GM04504 (cell line): ENCODE data around the gene TRRAP.

Source experiments
- DNase-seq: peaks from one replicate; pipeline ENCODE4 v3.0.0-alpha.2; 2012; ENCODE audit warnings: low read depth

The TRRAP gene

DNA sequence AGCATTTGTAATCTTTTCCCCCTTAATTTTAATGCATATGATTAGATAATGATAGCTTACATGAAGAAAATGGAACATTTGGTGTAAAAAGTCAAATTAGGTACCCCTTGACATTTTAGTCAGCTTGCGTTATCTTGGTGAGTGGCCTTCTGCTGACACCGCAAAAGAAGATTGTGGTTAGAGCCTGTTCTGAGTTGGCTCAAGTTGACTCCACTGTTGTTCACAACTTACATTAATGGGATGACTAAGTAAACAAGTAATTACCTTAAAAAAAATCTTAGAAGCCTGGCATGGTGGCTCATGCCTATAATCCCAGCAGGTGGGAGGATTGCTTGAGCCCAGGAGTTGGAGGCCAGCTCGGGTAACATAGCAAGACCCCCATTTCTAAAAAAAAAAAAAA is 24.2 kb downstream of the TRRAP start:
- DNase-seq: no peak

GRCh38 chr7:98903246-98903645 is 24.9 kb downstream of the TRRAP start:
- DNase-seq: no peak

GRCh38 chr7:98907570-98907969 is 29.2 kb downstream of the TRRAP start:
- DNase-seq: no peak

DNA sequence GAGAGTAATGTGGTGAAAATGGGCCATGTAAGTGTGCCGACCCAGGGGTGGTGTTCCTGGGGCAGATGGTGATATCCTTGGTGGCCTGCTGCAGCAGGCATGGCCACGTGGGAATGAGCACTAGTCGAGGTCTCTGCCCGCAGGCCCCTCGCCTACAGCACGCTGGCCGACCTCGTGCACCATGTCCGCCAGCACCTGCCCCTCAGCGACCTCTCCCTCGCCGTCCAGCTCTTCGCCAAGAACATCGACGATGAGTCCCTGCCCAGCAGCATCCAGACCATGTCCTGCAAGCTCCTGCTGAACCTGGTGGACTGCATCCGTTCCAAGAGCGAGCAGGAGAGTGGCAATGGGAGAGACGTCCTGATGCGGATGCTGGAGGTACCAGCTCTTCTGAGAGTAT is 30.3 kb downstream of the TRRAP start:
- no peak for DNase-seq

DNA sequence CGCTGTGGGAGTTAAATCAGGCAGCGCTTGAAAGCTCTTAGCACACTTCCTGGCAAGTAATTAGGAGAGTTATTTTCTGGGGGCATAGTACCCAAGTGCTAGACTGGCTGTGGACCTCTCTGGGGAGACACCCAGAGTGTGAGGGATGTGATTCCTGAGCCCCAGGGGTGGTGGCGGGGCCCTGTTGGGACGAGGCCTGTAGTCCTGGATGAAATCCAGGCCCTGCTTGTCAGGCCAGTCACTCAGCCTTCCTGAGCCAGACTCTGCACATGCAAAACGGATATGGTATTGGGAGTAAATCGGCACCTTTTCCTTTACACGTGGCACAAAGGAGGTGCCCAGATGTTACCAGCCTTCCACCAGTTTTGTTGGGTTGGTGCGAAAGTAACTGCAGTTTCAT is 31.2 kb downstream of the TRRAP start:
- DNase-seq: no peak

- DNase-seq: no peak
Measured at GRCh38 chr7:98910427-98910826, 32.1 kb downstream of the TRRAP start.

DNA sequence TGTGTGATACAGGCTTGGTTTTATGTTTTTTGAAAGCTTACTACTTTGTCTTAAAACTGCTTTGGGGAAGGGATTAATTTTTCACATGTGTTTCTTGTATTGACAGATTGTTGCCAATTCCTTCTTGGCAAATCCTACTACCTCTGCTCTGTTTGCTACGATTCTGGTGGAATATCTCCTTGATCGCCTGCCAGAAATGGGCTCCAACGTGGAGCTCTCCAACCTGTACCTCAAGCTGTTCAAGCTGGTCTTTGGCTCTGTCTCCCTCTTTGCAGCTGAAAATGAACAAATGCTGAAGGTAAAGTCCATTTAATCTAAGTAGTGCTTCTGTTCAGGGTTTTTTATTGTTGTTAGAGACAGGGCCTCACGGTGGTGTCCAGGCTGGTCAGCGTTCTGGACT is 33.6 kb downstream of the TRRAP start:
- no peak for DNase-seq

GRCh38 chr7:98913026-98913425 is 34.7 kb downstream of the TRRAP start:
- DNase-seq: no peak

DNA sequence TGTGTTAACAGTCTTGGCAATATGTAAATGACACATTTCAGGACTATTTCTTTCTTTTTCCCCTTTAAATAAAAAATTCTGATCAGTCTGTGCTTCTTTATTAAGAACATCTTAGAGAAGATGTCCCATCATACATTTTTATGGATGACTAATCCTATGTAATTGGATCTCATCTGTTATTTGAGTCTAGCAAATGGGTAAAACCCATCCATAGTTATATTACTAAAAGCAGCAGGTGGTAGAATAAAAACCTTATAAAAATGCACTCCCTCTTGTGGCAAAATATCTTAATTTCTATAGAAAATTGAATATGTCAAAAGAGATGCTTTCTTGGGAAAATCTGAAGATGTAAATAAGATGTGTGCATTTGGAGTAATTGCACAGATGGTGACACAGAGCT is 35.3 kb downstream of the TRRAP start:
- no peak for DNase-seq

- no peak for DNase-seq
Measured at GRCh38 chr7:98917331-98917730, 39.0 kb downstream of the TRRAP start.

GRCh38 chr7:98921608-98922372 is 43.5 kb downstream of the TRRAP start:
- DNase-seq: no peak

DNA sequence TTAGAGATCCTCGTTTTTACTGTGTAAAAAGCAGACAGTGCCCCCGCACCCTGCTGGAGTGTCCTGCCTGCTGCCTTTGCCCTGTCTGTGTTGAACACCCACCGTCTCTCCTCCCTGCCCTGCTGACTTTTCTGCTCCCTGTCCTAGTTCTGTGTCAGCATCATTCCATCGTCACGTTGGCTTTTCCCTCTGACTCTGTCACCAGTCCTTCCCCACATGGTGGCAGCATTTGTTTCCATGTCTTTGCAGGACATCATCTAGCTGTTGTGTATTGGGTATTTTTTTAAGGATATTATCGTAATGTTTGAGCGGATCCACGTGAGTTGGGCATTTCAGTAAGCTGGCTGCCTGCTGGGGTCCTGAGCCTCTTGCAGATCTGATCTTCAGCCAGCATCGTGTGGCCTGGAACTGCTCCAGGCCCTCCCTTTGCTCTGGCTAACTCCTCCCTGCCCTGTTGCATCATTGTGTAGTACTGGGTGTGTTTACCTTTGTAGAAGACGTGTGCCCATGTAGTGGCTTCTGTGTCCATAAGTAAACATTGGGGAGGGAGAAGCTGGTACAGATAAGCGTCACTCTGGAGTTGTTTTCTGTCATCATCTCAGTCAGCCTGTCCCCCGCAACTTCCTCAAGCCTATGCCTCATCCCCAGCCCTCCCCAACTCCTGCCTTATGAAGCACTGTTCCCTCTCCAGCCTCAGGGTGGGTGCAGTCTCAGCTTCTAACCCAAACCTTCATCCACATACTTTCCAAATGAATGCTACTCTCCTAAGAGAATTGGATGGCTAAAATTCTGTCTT is 44.3 kb downstream of the TRRAP start:
- no peak for DNase-seq

DNA sequence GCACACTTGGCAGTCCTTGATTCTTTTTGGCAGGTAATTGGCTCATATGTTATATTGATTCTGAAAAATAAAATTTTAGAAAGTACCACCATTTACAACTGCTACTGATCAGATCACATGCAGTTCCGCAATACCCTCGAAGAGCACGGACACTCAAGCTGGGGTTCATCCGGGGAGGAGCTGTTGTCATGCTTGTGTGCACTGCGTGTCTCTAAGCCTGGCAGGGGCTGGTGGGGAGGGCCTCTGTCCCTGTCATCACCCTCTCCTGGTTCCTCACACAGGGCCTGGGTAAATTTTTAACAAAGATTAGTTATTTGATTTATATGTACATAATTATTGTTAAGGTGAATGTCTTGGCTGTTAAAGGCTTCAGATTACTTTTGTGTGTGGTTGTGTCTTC is 45.2 kb downstream of the TRRAP start:
- no peak for DNase-seq

GRCh38 chr7:98927125-98927524 is 48.8 kb downstream of the TRRAP start:
- no peak for DNase-seq

GRCh38 chr7:98930464-98930863 is 52.1 kb downstream of the TRRAP start:
- no peak for DNase-seq

DNA sequence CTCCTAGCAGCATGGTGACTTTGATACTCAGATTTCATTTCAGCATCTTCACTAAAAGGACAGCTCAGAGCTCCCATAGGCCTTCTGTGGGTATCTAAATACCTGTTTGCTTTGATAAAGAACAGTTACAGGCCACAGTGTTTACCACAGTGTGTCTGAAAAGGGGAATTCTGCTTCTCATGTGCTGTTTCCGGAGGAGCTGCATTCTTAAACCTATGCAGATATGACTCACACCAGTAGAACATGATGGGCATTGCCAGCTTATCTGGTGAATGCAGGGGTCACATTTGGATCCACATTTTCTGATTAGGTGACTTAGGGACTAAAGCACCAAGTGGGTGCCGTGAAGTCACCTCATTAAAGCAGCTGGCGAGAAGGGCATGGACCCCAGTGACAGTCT is 52.6 kb downstream of the TRRAP start:
- no peak for DNase-seq

GRCh38 chr7:98933321-98933720 is 55.0 kb downstream of the TRRAP start:
- no peak for DNase-seq

DNA sequence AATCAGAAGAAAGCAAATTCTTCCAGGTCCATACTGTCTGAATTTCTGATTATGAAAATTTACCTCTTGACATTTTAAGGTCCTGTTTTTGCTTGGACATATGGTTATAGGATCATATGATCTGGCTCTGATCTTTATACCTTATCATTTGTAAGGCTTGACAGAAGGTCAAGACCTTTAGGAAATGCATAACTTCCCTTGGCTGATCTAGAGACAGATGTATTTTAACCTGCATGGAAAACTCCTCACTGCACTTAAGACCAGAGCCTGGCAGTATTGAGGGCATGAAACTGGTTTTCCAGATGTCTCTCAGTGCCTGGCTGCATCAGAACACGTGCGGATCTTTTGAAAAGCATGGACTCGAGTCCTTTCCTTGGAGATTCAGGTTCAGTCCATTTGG is 55.9 kb downstream of the TRRAP start:
- no peak for DNase-seq

DNA sequence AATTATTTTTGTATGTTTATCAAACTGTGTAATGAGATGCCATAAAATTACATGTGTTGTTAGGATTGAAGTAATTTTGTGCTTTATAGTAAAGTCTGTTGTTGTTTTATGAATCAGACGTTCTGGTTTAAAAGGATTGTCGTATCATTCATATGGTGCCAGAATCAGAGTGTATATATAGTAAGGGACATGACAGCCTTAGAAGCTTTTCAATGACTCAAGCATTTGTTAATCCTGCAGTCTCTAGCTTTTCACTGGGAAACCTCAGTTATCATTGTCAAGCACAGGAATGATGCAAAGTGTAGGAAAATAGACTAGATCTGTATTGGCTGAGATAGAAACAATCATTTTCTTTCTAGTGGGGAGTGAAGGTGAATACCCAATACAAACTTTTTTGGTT is 57.5 kb downstream of the TRRAP start:
- DNase-seq: no peak

- DNase-seq: no peak
Measured at GRCh38 chr7:98943336-98943735, 65.0 kb downstream of the TRRAP start.

DNA sequence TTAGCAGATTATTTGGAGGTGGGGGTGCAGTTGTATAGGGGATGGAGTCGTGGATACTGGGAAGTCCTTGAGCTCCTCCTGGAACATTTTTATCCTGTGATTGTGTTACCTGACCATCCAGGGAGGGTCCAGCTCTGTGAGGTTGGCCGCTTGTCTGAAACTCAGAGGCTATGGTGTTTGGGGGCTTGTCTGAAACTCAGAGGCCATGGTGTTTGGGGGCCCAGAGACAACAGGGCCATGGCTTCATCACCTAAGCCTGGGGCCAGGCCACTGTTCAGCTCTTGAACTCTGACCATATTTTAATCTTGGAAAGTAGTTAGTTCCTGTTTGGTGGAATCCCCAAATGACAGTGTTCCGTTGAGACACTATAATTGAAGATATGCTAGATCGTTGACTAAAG is 66.1 kb downstream of the TRRAP start:
- DNase-seq: no peak

DNA sequence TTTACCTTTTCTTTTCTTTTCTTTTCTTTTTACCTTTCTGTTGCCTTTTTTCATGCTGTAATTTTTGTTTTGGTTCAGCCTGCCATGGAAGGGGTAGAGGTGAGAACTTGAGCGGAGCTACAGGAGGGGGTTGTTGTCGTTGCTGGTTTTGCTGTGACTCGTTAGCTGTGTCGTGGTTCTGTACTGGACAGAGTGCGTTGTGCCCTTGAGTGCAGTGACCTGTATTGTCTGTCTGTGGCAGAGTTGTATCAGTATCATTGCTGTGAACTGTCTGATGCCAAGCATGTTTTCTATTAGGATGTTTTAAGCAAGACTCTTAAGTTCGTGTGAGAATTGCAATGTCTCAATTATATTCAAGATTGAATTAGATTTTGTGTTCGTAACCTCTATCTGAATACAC is 67.5 kb downstream of the TRRAP start:
- no peak for DNase-seq

DNA sequence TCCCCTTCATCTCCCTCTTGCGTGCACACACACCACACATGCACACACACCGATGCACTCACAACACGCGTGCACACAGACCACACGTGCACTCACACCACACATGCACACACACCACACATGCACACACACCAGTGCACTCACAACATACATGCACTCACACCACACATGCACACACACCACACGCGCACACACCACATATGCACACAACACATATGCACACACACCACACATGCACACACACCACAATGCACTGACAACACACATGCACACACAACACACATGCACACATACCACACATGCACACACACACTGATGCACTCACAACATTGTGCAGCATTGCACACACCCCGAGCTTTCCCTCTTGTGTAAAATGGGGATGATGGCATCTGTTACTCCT is 68.1 kb downstream of the TRRAP start:
- no peak for DNase-seq
